GM21515 (cell line): ENCODE results near the gene MPDU1.

Experiments
- ATAC-seq: cut with Tn5 transposase; IDR thresholded peaks from one replicate; pipeline ENCODE4 v1.9.1; 2021; ENCODE audit not compliant: unreplicated experiment

MPDU1 gene

GRCh38 chr17:7583253-7584109 is at the start of gene MPDU1:
Gene MPDU1 (plus strand): TSS chr17:7583852. CDS start chr17:7583863, 11 bp downstream.
- peak; percentile 50 for ATAC-seq

- ATAC-seq: no peak
These were observed 45.6 kb upstream of the MPDU1 start for GRCh38 chr17:7538050-7538449.

DNA sequence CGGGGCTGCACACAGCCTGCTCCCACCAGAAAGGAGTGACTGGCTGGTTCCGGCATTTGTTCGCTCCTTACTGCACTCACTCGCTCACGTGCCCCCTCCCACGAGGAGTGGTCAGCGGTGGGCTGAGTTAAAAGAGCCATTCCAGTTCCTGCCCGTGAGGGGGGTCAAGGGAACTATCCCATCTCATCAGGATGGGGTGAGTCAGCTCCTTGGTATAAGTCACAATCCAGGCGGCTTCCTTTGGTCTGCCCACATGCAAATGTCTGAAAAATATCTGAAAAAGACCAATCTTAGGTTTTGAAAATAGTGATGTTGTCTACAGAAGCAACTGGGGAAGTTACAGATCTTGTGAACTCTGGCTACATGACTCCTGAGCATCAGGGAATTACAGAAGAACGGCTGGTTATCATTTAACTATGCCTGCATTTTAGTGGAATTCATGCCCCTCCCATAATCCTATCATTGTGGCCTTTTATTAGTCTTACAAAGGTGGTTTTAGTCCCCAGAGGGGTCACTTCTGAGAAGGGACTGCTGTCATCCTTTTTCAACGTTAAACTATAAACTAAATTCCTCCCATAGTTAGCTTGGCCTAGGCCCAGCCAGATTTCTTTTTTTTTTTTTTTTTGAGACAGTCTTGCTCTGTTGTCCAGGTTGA is 44.6 kb upstream of the MPDU1 start:
- ATAC-seq: no peak

DNA sequence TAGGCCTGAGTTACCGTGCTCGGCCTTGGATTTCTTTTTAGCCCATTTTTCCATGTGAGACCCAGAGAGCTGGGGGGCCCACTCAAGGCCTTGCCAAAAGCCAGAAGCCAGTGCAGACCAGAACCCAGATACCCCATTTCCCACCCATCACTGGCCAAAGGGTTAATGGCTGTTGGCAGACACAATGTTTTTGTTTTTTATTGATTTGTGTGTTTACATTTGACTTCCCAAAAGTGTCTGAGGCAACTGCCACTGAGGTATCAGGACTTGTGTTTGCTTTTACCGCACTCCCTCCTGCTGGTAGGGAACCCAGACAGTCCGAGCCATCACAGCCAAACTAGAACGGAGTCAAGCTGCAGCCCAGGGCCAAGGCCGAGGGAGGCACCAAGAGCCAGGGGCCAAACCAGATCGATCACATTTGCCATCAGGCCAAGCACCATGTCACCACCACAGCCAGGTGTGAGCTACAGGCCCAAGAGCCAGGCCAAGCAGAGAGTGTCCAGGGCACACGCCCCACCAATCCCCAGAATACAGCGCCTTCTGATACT is 42.5 kb upstream of the MPDU1 start:
- ATAC-seq: no peak

- no peak for ATAC-seq
These were observed 38.7 kb upstream of the MPDU1 start for GRCh38 chr17:7544911-7545310.

DNA sequence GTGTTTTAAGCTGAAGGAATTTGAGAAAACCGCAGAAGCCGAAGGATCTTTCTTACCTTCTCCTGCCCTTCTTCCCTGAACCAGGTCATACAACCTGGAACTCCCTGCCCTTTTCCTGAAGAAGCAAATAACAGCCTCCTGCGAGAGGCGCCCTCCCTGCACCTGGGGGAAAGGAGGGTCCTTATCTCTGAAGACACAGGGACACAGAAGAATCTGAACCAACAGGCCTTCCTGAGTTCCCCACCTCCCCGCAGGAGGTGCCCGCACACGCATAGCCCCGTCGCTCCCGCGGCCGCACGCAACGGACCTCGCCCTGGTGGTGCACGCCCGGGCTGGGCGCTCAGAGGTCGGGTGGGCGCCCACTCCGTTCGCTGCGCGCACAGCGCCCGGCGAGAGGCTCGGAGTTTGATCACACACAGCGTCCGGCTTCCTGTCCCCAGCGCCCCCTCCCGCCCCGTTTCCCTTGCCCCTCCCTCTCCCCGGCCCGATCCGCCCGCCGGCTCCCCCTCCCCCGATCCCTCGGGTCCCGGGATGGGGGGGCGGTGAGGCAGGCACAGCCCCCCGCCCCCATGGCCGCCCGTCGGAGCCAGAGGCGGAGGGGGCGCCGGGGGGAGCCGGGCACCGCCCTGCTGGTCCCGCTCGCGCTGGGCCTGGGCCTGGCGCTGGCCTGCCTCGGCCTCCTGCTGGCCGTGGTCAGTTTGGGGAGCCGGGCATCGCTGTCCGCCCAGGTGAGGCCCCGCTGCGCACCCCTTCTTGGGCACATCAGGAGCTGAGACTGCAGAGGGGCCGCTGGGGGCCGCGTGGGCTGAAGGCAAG is 34.9 kb upstream of the MPDU1 start, which contains the start of gene TNFSF12:
TSS of gene TNFSF12 (plus strand) at position 474 of the 816 bp plus-strand sequence. CDS start at position 570, 96 bp downstream.
- ATAC-seq: no peak

- ATAC-seq: no peak
These were observed 34.1 kb upstream of the MPDU1 start for GRCh38 chr17:7549401-7550055.

DNA sequence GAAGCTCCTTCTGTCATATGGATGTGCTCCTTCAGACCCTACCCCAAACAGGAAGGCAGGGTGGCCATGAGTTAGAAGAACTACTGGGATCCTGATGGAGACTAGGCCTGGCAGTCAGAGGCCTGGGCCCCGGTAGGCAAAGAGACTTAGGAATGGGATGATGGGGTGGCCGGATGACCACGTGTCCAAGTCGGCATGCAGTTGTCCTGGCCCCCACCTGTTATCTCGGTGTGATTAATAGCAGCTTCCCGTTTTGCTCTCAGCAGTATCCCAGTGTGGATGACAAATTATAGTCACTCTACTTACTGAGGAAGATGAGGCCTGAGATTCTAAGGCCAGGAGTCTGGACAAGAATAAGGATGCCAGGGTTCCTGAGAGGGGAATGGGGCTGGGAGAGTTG is 33.3 kb upstream of the MPDU1 start:
- no peak for ATAC-seq

DNA sequence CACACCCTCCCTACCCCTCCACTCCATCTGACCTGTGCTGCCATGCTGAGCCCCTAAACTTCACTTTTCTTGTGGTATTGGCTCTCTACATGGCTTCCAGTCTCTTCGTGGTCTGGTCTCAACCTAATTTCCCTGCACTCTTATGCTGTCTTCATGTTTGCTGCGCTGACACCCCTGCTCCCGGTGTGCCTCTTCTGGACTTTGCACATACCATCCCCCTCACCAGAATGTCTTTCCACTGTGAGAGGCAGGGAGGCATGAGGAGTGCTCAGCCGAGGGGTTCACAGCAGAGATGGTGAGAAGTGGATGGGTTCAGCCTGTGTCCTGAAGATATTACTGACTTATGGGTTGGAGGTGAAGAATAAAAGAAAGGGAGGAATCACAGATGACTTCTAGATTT is 32.3 kb upstream of the MPDU1 start:
- no peak for ATAC-seq

- ATAC-seq: no peak
These were observed 31.0 kb upstream of the MPDU1 start for GRCh38 chr17:7552621-7553051.

GRCh38 chr17:7553356-7553755 is 30.3 kb upstream of the MPDU1 start:
- no peak for ATAC-seq

GRCh38 chr17:7555320-7555948 is 28.2 kb upstream of the MPDU1 start:
- no peak for ATAC-seq

DNA sequence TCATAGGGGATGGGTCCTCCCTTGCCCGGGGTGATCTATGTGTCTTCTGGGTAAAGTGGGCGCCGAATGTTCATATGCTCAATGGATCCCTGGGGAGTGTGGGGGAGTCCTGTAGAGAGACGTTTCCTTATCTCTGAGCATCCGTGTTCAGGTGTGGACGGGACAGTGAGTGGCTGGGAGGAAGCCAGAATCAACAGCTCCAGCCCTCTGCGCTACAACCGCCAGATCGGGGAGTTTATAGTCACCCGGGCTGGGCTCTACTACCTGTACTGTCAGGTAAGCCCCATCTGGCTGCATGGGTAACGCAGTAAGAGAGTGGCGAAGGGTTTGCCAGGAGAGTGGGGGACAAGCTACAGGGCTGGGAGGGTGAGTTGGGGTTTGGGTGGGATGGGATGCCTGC is 27.0 kb upstream of the MPDU1 start:
- no peak for ATAC-seq

DNA sequence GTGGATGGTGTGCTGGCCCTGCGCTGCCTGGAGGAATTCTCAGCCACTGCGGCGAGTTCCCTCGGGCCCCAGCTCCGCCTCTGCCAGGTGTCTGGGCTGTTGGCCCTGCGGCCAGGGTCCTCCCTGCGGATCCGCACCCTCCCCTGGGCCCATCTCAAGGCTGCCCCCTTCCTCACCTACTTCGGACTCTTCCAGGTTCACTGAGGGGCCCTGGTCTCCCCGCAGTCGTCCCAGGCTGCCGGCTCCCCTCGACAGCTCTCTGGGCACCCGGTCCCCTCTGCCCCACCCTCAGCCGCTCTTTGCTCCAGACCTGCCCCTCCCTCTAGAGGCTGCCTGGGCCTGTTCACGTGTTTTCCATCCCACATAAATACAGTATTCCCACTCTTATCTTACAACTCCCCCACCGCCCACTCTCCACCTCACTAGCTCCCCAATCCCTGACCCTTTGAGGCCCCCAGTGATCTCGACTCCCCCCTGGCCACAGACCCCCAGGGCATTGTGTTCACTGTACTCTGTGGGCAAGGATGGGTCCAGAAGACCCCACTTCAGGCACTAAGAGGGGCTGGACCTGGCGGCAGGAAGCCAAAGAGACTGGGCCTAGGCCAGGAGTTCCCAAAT is 26.4 kb upstream of the MPDU1 start:
- ATAC-seq: no peak

- ATAC-seq: no peak
These were observed 25.7 kb upstream of the MPDU1 start for GRCh38 chr17:7557775-7558543.

DNA sequence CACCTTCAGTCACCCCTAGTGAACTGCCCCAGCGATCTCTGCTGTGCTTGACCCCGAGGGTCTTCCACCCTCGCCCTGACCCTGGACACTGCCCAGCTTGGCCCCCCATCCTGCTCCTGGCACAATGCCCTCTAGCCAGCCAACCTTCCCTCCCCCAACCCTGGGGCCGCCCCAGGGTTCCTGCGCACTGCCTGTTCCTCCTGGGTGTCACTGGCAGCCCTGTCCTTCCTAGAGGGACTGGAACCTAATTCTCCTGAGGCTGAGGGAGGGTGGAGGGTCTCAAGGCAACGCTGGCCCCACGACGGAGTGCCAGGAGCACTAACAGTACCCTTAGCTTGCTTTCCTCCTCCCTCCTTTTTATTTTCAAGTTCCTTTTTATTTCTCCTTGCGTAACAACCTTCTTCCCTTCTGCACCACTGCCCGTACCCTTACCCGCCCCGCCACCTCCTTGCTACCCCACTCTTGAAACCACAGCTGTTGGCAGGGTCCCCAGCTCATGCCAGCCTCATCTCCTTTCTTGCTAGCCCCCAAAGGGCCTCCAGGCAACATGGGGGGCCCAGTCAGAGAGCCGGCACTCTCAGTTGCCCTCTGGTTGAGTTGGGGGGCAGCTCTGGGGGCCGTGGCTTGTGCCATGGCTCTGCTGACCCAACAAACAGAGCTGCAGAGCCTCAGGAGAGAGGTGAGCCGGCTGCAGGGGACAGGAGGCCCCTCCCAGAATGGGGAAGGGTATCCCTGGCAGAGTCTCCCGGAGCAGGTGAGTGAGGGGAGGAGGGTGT is 24.9 kb upstream of the MPDU1 start, which contains the start of gene TNFSF13:
TSS of gene TNFSF13 (plus strand) at position 207 of the 776 bp plus-strand sequence. CDS start at position 497, 290 bp downstream.
- ATAC-seq: no peak

GRCh38 chr17:7559320-7560171 is 24.1 kb upstream of the MPDU1 start:
- no peak for ATAC-seq
